H9 (cell line): ENCODE data around the gene SLC39A7. TPM values are rescaled to one million over a fixed set of nuclear protein-coding genes. Genes with fewer than 3 reads are reported as not detected.
A peak's percentile ranks its signal among the peaks of the same experiment; 100 is the strongest.

ENCODE experiments used
- DNase-seq: peaks from one replicate; pipeline ENCODE4 v3.0.0-alpha.2; 2017
- H2AFZ ChIP-seq: one replicate; pipeline ENCODE4 v1.6.1; 2013; ENCODE audit warnings: mild to moderate bottlenecking, low read length, control low read depth, moderate library complexity
- H2AK5ac ChIP-seq: 2 replicates; pipeline ENCODE4 v1.6.1; 2013; ENCODE audit warnings: low read length, control low read depth, mixed read lengths; ENCODE audit not compliant: insufficient read length
- H2BK120ac ChIP-seq: one replicate; pipeline ENCODE4 v1.6.1; 2013; ENCODE audit warnings: low read depth, mild to moderate bottlenecking, low read length, control low read depth, inconsistent platforms; ENCODE audit not compliant: poor library complexity, severe bottlenecking
- H2BK12ac ChIP-seq: 2 replicates; pipeline ENCODE4 v1.6.1; 2013; ENCODE audit warnings: low read length, control low read depth, mixed read lengths, low read depth; ENCODE audit not compliant: insufficient read length
- H2BK15ac ChIP-seq: 2 replicates; pipeline ENCODE4 v1.6.1; 2013; ENCODE audit warnings: low read depth, low read length, control low read depth
- H2BK20ac ChIP-seq: one replicate; pipeline ENCODE4 v1.6.1; 2013; ENCODE audit warnings: low read depth, mild to moderate bottlenecking, low read length, control low read depth, inconsistent platforms; ENCODE audit not compliant: poor library complexity, severe bottlenecking
- H2BK5ac ChIP-seq: 2 replicates; pipeline ENCODE4 v1.6.1; 2013; ENCODE audit warnings: low read length, control low read depth, mixed read lengths; ENCODE audit not compliant: insufficient read length
- H3K14ac ChIP-seq: 2 replicates; pipeline ENCODE4 v1.6.1; 2013; ENCODE audit warnings: low read length, control low read depth; ENCODE audit not compliant: insufficient read depth
- H3K18ac ChIP-seq: 2 replicates; pipeline ENCODE4 v1.6.1; 2013; ENCODE audit warnings: low read depth, mild to moderate bottlenecking, mixed read lengths, low read length, control low read depth; ENCODE audit not compliant: insufficient read length
- H3K23ac ChIP-seq: 2 replicates; pipeline ENCODE4 v1.6.1; 2013; ENCODE audit warnings: low read length, control low read depth, mixed read lengths, low read depth; ENCODE audit not compliant: insufficient read length
- H3K23me2 ChIP-seq: 2 replicates; pipeline ENCODE4 v1.6.1; 2013; ENCODE audit warnings: low read depth, mild to moderate bottlenecking, mixed read lengths, low read length, control low read depth; ENCODE audit not compliant: insufficient read length, poor library complexity, severe bottlenecking
- H3K27ac ChIP-seq: 2 replicates; pipeline ENCODE4 v1.5.1; 2013; ENCODE audit warnings: low read length, control low read depth, mixed read lengths, low read depth; ENCODE audit not compliant: insufficient read length
- H3K27me3 ChIP-seq: 2 replicates; pipeline ENCODE4 v1.6.1; 2013; ENCODE audit warnings: low read length, control low read depth, inconsistent platforms; ENCODE audit not compliant: insufficient read depth
- H3K4ac ChIP-seq: 2 replicates; pipeline ENCODE4 v1.6.1; 2013; ENCODE audit warnings: low read depth, mild to moderate bottlenecking, control low read depth, inconsistent platforms, low read length, moderate library complexity
- H3K4me1 ChIP-seq: 2 replicates; pipeline ENCODE4 v1.6.1; 2013; ENCODE audit warnings: low read length, control low read depth, inconsistent platforms; ENCODE audit not compliant: insufficient read depth
- H3K4me2 ChIP-seq: 2 replicates; pipeline ENCODE4 v1.6.1; 2013; ENCODE audit warnings: low read length, control low read depth, mixed read lengths; ENCODE audit not compliant: insufficient read length, insufficient read depth
- H3K56ac ChIP-seq: 2 replicates; pipeline ENCODE4 v1.6.1; 2013; ENCODE audit warnings: low read depth, mild to moderate bottlenecking, mixed read lengths, low read length, control low read depth; ENCODE audit not compliant: insufficient read length
- H3K79me1 ChIP-seq: 2 replicates; pipeline ENCODE4 v1.6.1; 2013; ENCODE audit warnings: low read depth, mild to moderate bottlenecking, moderate library complexity, low read length, control low read depth, inconsistent platforms; ENCODE audit not compliant: insufficient read depth, poor library complexity, severe bottlenecking
- H3K79me2 ChIP-seq: 2 replicates; pipeline ENCODE4 v1.6.1; 2013; ENCODE audit warnings: low read length, control low read depth, inconsistent platforms; ENCODE audit not compliant: insufficient read depth
- H3K9ac ChIP-seq: 2 replicates; pipeline ENCODE4 v1.6.1; 2013; ENCODE audit warnings: low read length, control low read depth, mixed read lengths; ENCODE audit not compliant: insufficient read length; ENCODE audit errors: extremely low read depth
- H3K9me3 ChIP-seq: one replicate; pipeline ENCODE4 v1.6.1; 2013; ENCODE audit warnings: low read depth, low read length, inconsistent platforms; ENCODE audit not compliant: control insufficient read depth
- H3T11ph ChIP-seq: one replicate; pipeline ENCODE4 v1.6.1; 2013; ENCODE audit warnings: mild to moderate bottlenecking, low read length, control low read depth, inconsistent platforms
- H4K20me1 ChIP-seq: one replicate; pipeline ENCODE4 v1.6.1; 2013; ENCODE audit not compliant: control insufficient read depth, insufficient read length, insufficient read depth
- H4K5ac ChIP-seq: 2 replicates; pipeline ENCODE4 v1.6.1; 2013; ENCODE audit warnings: low read depth, mild to moderate bottlenecking, mixed read lengths, low read length, control low read depth; ENCODE audit not compliant: insufficient read length
- H4K8ac ChIP-seq: replicated peaks from 2 replicates; pipeline ENCODE4 v1.6.1; 2013; ENCODE audit warnings: low read length, control low read depth, mixed read lengths, low read depth; ENCODE audit not compliant: insufficient read length
- H4K91ac ChIP-seq: 2 replicates; pipeline ENCODE4 v1.6.1; 2013; ENCODE audit warnings: low read depth, mild to moderate bottlenecking, moderate library complexity, mixed read lengths, low read length, control low read depth; ENCODE audit not compliant: insufficient read length
- H3K27ac Mint-ChIP-seq, 3 experiments: 2 replicates in 2 of 3; 3 replicates in 1 of 3; pipeline ENCODE4 v1.8.0; 2020 to 2021; ENCODE audit warnings: mixed read lengths in 3 of 3, mild to moderate bottlenecking in 1 of 3, moderate library complexity in 1 of 3
- H3K27me3 Mint-ChIP-seq: 2 replicates; pipeline ENCODE4 v1.8.0; 2021; ENCODE audit warnings: low read depth, mild to moderate bottlenecking, moderate library complexity, mixed read lengths
- H3K36me3 Mint-ChIP-seq, 3 experiments: 2 replicates in 2 of 3; 3 replicates in 1 of 3; pipeline ENCODE4 v1.8.0; 2020 to 2021; ENCODE audit warnings: low read depth in 3 of 3, mixed read lengths in 3 of 3; ENCODE audit not compliant: insufficient read depth in 1 of 3
- H3K4me1 Mint-ChIP-seq, 2 experiments: 2 replicates each; pipeline ENCODE4 v1.8.0; 2020; ENCODE audit warnings: mixed read lengths in 2 of 2
- H3K4me3 Mint-ChIP-seq, 2 experiments: 2 replicates in 1 of 2; 3 replicates in 1 of 2; pipeline ENCODE4 v1.8.0; 2020 to 2021; ENCODE audit warnings: mild to moderate bottlenecking in 2 of 2, mixed read lengths in 2 of 2, moderate library complexity in 1 of 2
- H3K9me3 Mint-ChIP-seq, 2 experiments: 2 replicates in 1 of 2; 3 replicates in 1 of 2; pipeline ENCODE4 v1.8.0; 2020; ENCODE audit warnings: mild to moderate bottlenecking in 2 of 2, mixed read lengths in 2 of 2, moderate library complexity in 1 of 2
- CTCF ChIP-seq: fragments of 200-600 bp; sonication (generic); conservative IDR thresholded peaks from 3 replicates; pipeline ENCODE4 v1.8.0; 2021; ENCODE audit warnings: antibody characterized with exemption, mild to moderate bottlenecking
- WGBS: extraction: QIAGEN DNeasy Blood & Tissue Kit; methylation state at CpG from one replicate; pipeline ENCODE4 v1.1.7; 2013; ENCODE audit warnings: missing lambda C conversion rate, low lambda C conversion rate, mixed read lengths; ENCODE audit not compliant: insufficient read length; ENCODE audit errors: extremely low coverage; 5-methylcytosine and 5-hydroxymethylcytosine counted together
- total RNA-seq: library from RNA; stranded (reverse); gene quantifications from 2 replicates; pipeline ENCODE4 v1.2.1, GENCODE V29; 2021

Gene SLC39A7
- total RNA-seq, 1 experiment from 2014 or later = 107 TPM

DNA sequence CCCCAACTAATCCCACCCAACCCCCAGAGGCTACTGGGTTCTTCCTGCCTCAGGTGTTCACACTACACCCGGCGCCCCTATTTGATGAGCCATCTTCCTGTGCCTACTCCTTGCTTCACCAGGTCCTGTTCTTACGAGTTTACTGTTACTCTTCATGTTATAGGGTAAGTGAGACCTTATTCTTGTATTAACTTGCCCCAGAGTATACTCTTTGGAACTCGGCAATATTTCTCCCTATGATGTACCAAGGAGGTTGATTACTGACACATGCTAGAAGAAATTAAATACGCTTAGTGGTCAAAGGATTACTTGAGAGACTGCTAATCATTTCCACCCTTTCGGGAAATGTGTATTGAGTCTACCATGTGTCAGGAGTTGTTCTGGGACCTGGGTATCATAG lies 16.6 kb downstream of the SLC39A7 start:
- no peak overlapping the region for H3K4ac ChIP-seq
- H2BK5ac ChIP-seq = no peak overlapping the region
- H2BK15ac ChIP-seq = no peak overlapping the region
- no peak overlapping the region for H3K14ac ChIP-seq
- Mint-ChIP-seq H3K27ac (no peak overlapping the region; a peak in 2 of 7 replicates), H3K36me3 (peaks cover 0 to 2% (median 0%) of the 10 kb centered on the region in 3 experiments; a peak in 3 of 7 replicates), H3K4me1 (peaks cover 28 to 33% of the 10 kb centered on the region in 2 experiments), H3K27me3 (peaks cover 100% of the 10 kb centered on the region), H3K9me3 (peaks cover 0 to 7% of the 10 kb centered on the region in 2 experiments; a peak in 2 of 5 replicates), H3K4me3 (peak overlapping the region in 1 of 2 experiments; percentile 26; a peak in 1 of 5 replicates)
- no peak overlapping the region for H4K5ac ChIP-seq
- no peak for TF ChIP-seq CTCF
- no peak overlapping the region for H2AFZ ChIP-seq
- no peak overlapping the region for H3K9ac ChIP-seq
- no CpG with 5 or more reads among the region's 6 CpGs for WGBS
- no peak for DNase-seq
- no peak overlapping the region for H4K8ac ChIP-seq
- H2BK20ac ChIP-seq = no peak overlapping the region
- H3K4me1 ChIP-seq = no peaks in the 10 kb centered on the region
- H3K56ac ChIP-seq = no peak overlapping the region
- H3K79me1 ChIP-seq = no peaks in the 10 kb centered on the region
- no peak overlapping the region for H3K23ac ChIP-seq
- no peaks in the 10 kb centered on the region for H4K20me1 ChIP-seq
- H3K27me3 ChIP-seq = peaks cover 59% of the 10 kb centered on the region
- peaks cover 11% of the 10 kb centered on the region for H3K23me2 ChIP-seq
- H2AK5ac ChIP-seq = no peak overlapping the region
- H3T11ph ChIP-seq = no peak overlapping the region
- no peak overlapping the region for H4K91ac ChIP-seq
- H2BK12ac ChIP-seq = no peak overlapping the region
- no peak overlapping the region for H2BK120ac ChIP-seq
- H3K18ac ChIP-seq = no peak overlapping the region
- H3K9me3 ChIP-seq = no peaks in the 10 kb centered on the region
- H3K4me2 ChIP-seq = no peak overlapping the region
- no peaks in the 10 kb centered on the region for H3K79me2 ChIP-seq
- H3K27ac ChIP-seq = no peak overlapping the region
